HepG2 (cell line): Measurements from ENCODE around the gene TYROBP. TPM values are rescaled to one million over a fixed set of nuclear protein-coding genes. Genes with fewer than 3 reads are reported as not detected.

Experiments used
- ATAC-seq: fragments of 200-7000 bp; cut with Tn5 transposase; 3 replicates; pipeline ENCODE4 v1.9.1; 2020; ENCODE audit warnings: mild to moderate bottlenecking, moderate library complexity
- BruUV-seq: library from RNA; stranded (reverse); fragments of 400-500 nt; replicated peaks from 2 replicates; lab custom pipeline; 2021; lab: Mats Ljungman, UMichigan
- CTCF ChIA-PET: fragments of 300-600 bp; formaldehyde crosslinking; extraction: SDS; loops from one replicate; lab custom pipeline; 2021; ENCODE audit warnings: low total read pairs, inconsistent platforms, low intra/inter-chr PET ratio; lab: Yijun Ruan, JAX
- POLR2A ChIA-PET: fragments of 350-600 bp; sonication (Branson Sonifier 250); formaldehyde crosslinking; loops from one replicate; lab custom pipeline; 2020; ENCODE audit warnings: antibody characterized with exemption, inconsistent platforms; lab: Yijun Ruan, JAX
- DNase-seq: peaks from one replicate; pipeline ENCODE4 v3.0.0-alpha.2; 2015; ENCODE audit warnings: low spot score
- FAIRE-seq: peaks from 3 replicates; lab custom pipeline; 2011; peaks lifted over from hg19 to GRCh38; lab: Jason Lieb, UNC
- H2AFZ ChIP-seq: one replicate; pipeline ENCODE4 v1.6.1; 2011; ENCODE audit warnings: low read length, inconsistent platforms
- H3K27ac ChIP-seq: fragments of 300-600 bp; 3 replicates; pipeline ENCODE4 v1.8.0; 2011; ENCODE audit warnings: mixed run types, mild to moderate bottlenecking, mixed read lengths, low read length, inconsistent platforms; ENCODE audit not compliant: insufficient read depth; ENCODE audit errors: extremely low read length
- H3K27me3 ChIP-seq, 2 experiments: fragments of 200-600 bp in 1 of 2; 2 replicates in 1 of 2; 3 replicates in 1 of 2; pipeline versions ENCODE4 v1.6.0 to v1.8.0; 2011; ENCODE audit warnings: low read length in 2 of 2, mild to moderate bottlenecking in 2 of 2, moderate library complexity in 2 of 2, inconsistent platforms in 1 of 2; ENCODE audit not compliant: insufficient read depth in 2 of 2, control insufficient read depth in 1 of 2
- H3K36me3 ChIP-seq, 2 experiments: fragments of 200-600 bp in 1 of 2; replicated peaks in 1 of 2; 2 replicates in 1 of 2; 3 replicates in 1 of 2; pipeline versions ENCODE4 v1.5.1 to v1.8.0; 2011; ENCODE audit warnings: low read length in 2 of 2, inconsistent platforms in 1 of 2; ENCODE audit not compliant: insufficient read depth in 2 of 2, control insufficient read depth in 1 of 2
- H3K4me1 ChIP-seq: 2 replicates; pipeline ENCODE4 v1.5.1; 2012; ENCODE audit warnings: low read length, inconsistent platforms; ENCODE audit not compliant: insufficient read depth
- H3K4me2 ChIP-seq: 2 replicates; pipeline ENCODE4 v1.6.0; 2011; ENCODE audit warnings: low read depth, low read length, inconsistent platforms
- H3K4me3 ChIP-seq, 3 experiments: fragments of 200-600 bp in 1 of 3; sonication (generic), shearing (Covaris generic) in 1 of 3; replicated peaks in 1 of 3; 2 replicates each; pipeline ENCODE4 v1.5.1; 2011 to 2016; ENCODE audit warnings: low read length in 3 of 3, inconsistent platforms in 2 of 3, low read depth in 2 of 3, mild to moderate bottlenecking in 2 of 3, control low read depth in 1 of 3, mixed read lengths in 1 of 3; ENCODE audit not compliant: insufficient read depth in 1 of 3
- H3K79me2 ChIP-seq: one replicate; pipeline ENCODE4 v1.6.1; 2011; ENCODE audit warnings: low read length, inconsistent platforms; ENCODE audit not compliant: insufficient read depth
- H3K9ac ChIP-seq: 2 replicates; pipeline ENCODE4 v1.6.0; 2011; ENCODE audit warnings: mild to moderate bottlenecking, low read depth, low read length, inconsistent platforms; ENCODE audit not compliant: insufficient read depth
- H3K9me3 ChIP-seq: 2 replicates; pipeline ENCODE4 v1.5.1; 2012; ENCODE audit warnings: mild to moderate bottlenecking, low read length
- H4K20me1 ChIP-seq: 2 replicates; pipeline ENCODE4 v1.6.0; 2011; ENCODE audit warnings: inconsistent platforms, mild to moderate bottlenecking, low read length, moderate library complexity; ENCODE audit not compliant: insufficient read depth
- ASH2L ChIP-seq: fragments of 300-600, 200-600 bp; sonication (generic); IDR thresholded peaks from 2 replicates; pipeline ENCODE4 v1.7.0; 2017; ENCODE audit warnings: low read depth, mild to moderate bottlenecking, moderate library complexity, mixed read lengths, low read length; ENCODE audit not compliant: insufficient read length
- FOSL2 ChIP-seq: sonication (generic); formaldehyde crosslinking; IDR thresholded peaks from 2 replicates; pipeline ENCODE4 v1.4.0; 2020; ENCODE audit warnings: missing genetic modification reagents
- NFATC3 ChIP-seq: sonication (generic); formaldehyde crosslinking; IDR thresholded peaks from 2 replicates; pipeline ENCODE4 v1.5.1; 2020; ENCODE audit warnings: mild to moderate bottlenecking, missing genetic modification reagents
- RFX1 ChIP-seq: fragments of 450-650 bp; IDR thresholded peaks from 2 replicates; pipeline ENCODE4 v1.6.1; 2017
- ZBTB3 ChIP-seq: sonication (generic); formaldehyde crosslinking; IDR thresholded peaks from 2 replicates; pipeline ENCODE4 v1.4.0; 2020; ENCODE audit warnings: low read depth, mild to moderate bottlenecking, moderate library complexity, missing genetic modification reagents, borderline replicate concordance
- ZNF160 ChIP-seq: sonication (generic); formaldehyde crosslinking; IDR thresholded peaks from 2 replicates; pipeline ENCODE4 v1.8.0; 2022; ENCODE audit warnings: mild to moderate bottlenecking, inconsistent platforms, missing genetic modification reagents
- ZNF34 ChIP-seq: sonication (generic); formaldehyde crosslinking; IDR thresholded peaks from 2 replicates; pipeline ENCODE4 v1.4.0; 2020; ENCODE audit warnings: mild to moderate bottlenecking, missing genetic modification reagents, borderline replicate concordance
- ZNF552 ChIP-seq: sonication (generic); formaldehyde crosslinking; IDR thresholded peaks from 2 replicates; pipeline ENCODE4 v1.9.0; 2022; ENCODE audit warnings: missing genetic modification reagents, mild to moderate bottlenecking, borderline replicate concordance
- ZNF746 ChIP-seq: sonication (generic); formaldehyde crosslinking; IDR thresholded peaks from 2 replicates; pipeline ENCODE4 v1.8.0; 2022; ENCODE audit warnings: mild to moderate bottlenecking, missing genetic modification reagents
- WGBS: methylation state at CpG from one replicate; pipeline ENCODE4 v1.1.6; 2017; ENCODE audit warnings: low lambda C conversion rate; 5-methylcytosine and 5-hydroxymethylcytosine counted together
- in situ Hi-C: cut with HindIII; loops from 2 replicates; pipeline ENCODE4 v1.10.0; 2017; ENCODE audit warnings: low pct_unique_long_range_greater_than_20kb; ENCODE audit not compliant: extremely low pct_ligation_motif_present
- intact Hi-C: fragments of 100-400 bp; cut with micrococcal nuclease; formaldehyde crosslinking; loops from one replicate; pipeline ENCODE4 v1.10.0; 2022; ENCODE audit not compliant: unreplicated experiment
- polyA plus RNA-seq, 8 experiments: library from polyadenylated mRNA; depleted of rRNA in 3 of 8; stranded (reverse) in 7 of 8; unstranded in 1 of 8; fragments of >200 nt; fragmentation: Illumina TruSeq in 4 of 8; extraction: Trizol in 4 of 8; gene quantifications; 2 replicates each; pipeline versions ENCODE4 v1.2.1 to v1.2.3, GENCODE V29; 2011 to 2016; ENCODE audit warnings: low read depth in 4 of 8, missing spikeins in 1 of 8, mixed read lengths in 1 of 8; ENCODE audit not compliant: insufficient read depth in 1 of 8
- total RNA-seq, 5 experiments: library from RNA; depleted of rRNA; stranded (reverse); fragments of >200 nt; fragmentation: Illumina TruSeq; extraction: Trizol; gene quantifications; 2 replicates each; pipeline ENCODE4 v1.2.3, GENCODE V29; 2016; ENCODE audit warnings: low read depth in 1 of 5
- TF ChIP-seq, protein P1 (sequence below), 2 experiments: fragments of 450-650 bp in 1 of 2; sonication (generic) in 1 of 2; formaldehyde crosslinking; IDR thresholded peaks; 2 replicates each; pipeline versions ENCODE4 v1.5.0 to v1.8.0; 2020 to 2022; ENCODE audit warnings: mild to moderate bottlenecking in 1 of 2, missing genetic modification reagents in 1 of 2

Gene TYROBP
- total and polyA plus RNA-seq, 2 of the 13 experiments (the other 11 are each of a cell fraction or from before 2014, with no cell fraction given) = not detected

DNA sequence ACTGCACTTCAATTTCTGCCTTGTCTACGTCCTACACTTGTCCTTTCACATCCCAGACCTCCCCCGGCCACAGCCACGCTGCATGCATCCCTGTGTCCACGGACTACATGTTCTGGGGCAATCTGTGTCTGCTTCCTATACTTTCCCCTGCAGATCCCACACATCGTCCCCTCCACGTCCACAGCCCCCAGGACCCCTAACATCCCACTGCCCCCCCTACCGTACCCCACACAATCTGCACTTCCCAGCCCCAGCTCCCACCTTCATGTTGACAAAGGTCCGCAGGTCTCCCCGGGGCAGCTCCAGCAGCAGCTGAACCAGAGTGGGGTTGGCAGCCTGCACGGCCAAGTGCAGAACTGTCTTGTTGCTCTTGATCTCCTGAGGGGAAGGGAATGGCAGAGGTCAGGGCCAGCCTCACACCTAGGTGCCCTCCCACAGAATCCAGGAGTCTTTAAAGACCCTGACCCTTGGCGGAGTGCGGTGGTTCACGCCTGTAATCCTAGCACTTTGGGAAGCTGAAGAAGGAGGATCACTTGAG lies 17.9 kb downstream of the TYROBP start:
- Histone ChIP-seq H4K20me1 (no peaks in the 10 kb centered on the region), H2AFZ (no peak overlapping the region), H3K27me3 (no peaks in the 10 kb centered on the region), H3K36me3 (peaks cover 5 to 18% of the 10 kb centered on the region in 2 experiments; a peak in 3 of 5 replicates), H3K4me2 (no peak overlapping the region), H3K79me2 (no peaks in the 10 kb centered on the region), H3K9me3 (no peaks in the 10 kb centered on the region), H3K27ac (no peak overlapping the region), H3K9ac (no peak overlapping the region), H3K4me1 (no peaks in the 10 kb centered on the region), H3K4me3 (no peak overlapping the region)
- WGBS = 95% methylated on average over 13 of the region's 13 CpGs
- POLR2A ChIA-PET = no interaction called here
- no peak for FAIRE-seq
- CTCF ChIA-PET = no interaction called here
- in situ Hi-C loops = no loop called here
- ATAC-seq = no peak
- intact Hi-C loops = no loop called here
- no peak for TF ChIP-seq FOSL2 (CRISPR knock-in tag)
- TF ChIP-seq RFX1 = no peak
- TF ChIP-seq, protein P1, sequence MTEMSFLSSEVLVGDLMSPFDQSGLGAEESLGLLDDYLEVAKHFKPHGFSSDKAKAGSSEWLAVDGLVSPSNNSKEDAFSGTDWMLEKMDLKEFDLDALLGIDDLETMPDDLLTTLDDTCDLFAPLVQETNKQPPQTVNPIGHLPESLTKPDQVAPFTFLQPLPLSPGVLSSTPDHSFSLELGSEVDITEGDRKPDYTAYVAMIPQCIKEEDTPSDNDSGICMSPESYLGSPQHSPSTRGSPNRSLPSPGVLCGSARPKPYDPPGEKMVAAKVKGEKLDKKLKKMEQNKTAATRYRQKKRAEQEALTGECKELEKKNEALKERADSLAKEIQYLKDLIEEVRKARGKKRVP (CRISPR knock-in tag; IDR thresholded peaks at IDR 0.05) = no peak
- no peak for TF ChIP-seq ZNF160 (CRISPR knock-in tag)
- TF ChIP-seq ZNF746 (CRISPR knock-in tag) = no peak
- no peak for TF ChIP-seq ZNF34
- TF ChIP-seq ZNF552 (CRISPR knock-in tag) = no peak
- no peak for TF ChIP-seq ASH2L
- no peak for TF ChIP-seq NFATC3 (CRISPR knock-in tag)
- TF ChIP-seq ZBTB3 (CRISPR knock-in tag) = no peak
- BruUV-seq = no TSS peak
- no peak for DNase-seq
